OCI-LY3 (cell line): ENCODE data around the gene SND1.

Experiments
- CTCF ChIP-seq: fragments of 200-600, 300-600 bp; sonication (generic); IDR thresholded peaks from 2 replicates; pipeline ENCODE4 v1.5.1; 2014; ENCODE audit warnings: antibody characterized with exemption, low read length, low read depth
- EZH2phosphoT487 ChIP-seq: fragments of 200-600 bp; shearing (Covaris generic); IDR thresholded peaks from 2 replicates; pipeline ENCODE4 v1.6.1; 2018; ENCODE audit warnings: antibody characterized with exemption, mixed run types, low read depth

- TF ChIP-seq CTCF (no peak), EZH2phosphoT487 (no peak)
These were observed 448.4 kb downstream of the SND1 start for GRCh38 chr7:128100225-128100948.
